Stimulated activated CD4-positive, alpha-beta T cell treated with anti-CD3 and anti-CD28 coated beads, Interleukin-12 subunit alpha, Interleukin-12 subunit beta, amount 100 ng/mL, for 24 hours (primary cell): ENCODE measurements around the gene PEX7.
"Not testable (repeated sequence)": the region's sequence is repeated elsewhere in the genome, so short reads cannot be mapped to it uniquely, and the experiment has no call there.

ENCODE experiments used
- DNase-seq, 2 experiments: peaks; one replicate each; pipeline ENCODE4 v3.0.0-alpha.2; 2020; ENCODE audit warnings: low read depth in 2 of 2

The PEX7 gene

GRCh38 chr6:136790411-136791295, 31.7 kb upstream of the PEX7 start:
- DNase-seq: no peak

- DNase-seq: peak in 1 of 2 experiments; percentile 35
Measured at GRCh38 chr6:136791296-136792094, 30.9 kb upstream of the PEX7 start.

GRCh38 chr6:136792095-136792409, 30.3 kb upstream of the PEX7 start:
- DNase-seq: no peak

GRCh38 chr6:136792410-136793262, 29.8 kb upstream of the PEX7 start, which contains the start of gene MAP3K5:
Gene MAP3K5 (minus strand): TSS chr6:136792477. CDS start chr6:136792157, 320 bp downstream.
- DNase-seq: peak; percentile 83 to 94

- DNase-seq: no peak
Measured at GRCh38 chr6:136793363-136793762, 29.0 kb upstream of the PEX7 start.

GRCh38 chr6:136795386-136795785, 27.0 kb upstream of the PEX7 start:
- no peak for DNase-seq

GRCh38 chr6:136795996-136796395, 26.4 kb upstream of the PEX7 start:
- DNase-seq: no peak

GRCh38 chr6:136798044-136798443, 24.3 kb upstream of the PEX7 start:
- no peak for DNase-seq

- no peak for DNase-seq
Measured at GRCh38 chr6:136801581-136801980, 20.8 kb upstream of the PEX7 start.

- DNase-seq: no peak
Measured at GRCh38 chr6:136803608-136804007, 18.8 kb upstream of the PEX7 start.

- no peak for DNase-seq
Measured at GRCh38 chr6:136809091-136809860, 13.1 kb upstream of the PEX7 start.

GRCh38 chr6:136811272-136811671, 11.1 kb upstream of the PEX7 start:
- no peak for DNase-seq

- no peak for DNase-seq
Measured at GRCh38 chr6:136812174-136812573, 10.2 kb upstream of the PEX7 start.

GRCh38 chr6:136815608-136816007, 6.8 kb upstream of the PEX7 start:
- not testable (repeated sequence) for DNase-seq

- DNase-seq: no peak
Measured at GRCh38 chr6:136816656-136817055, 5.7 kb upstream of the PEX7 start.

- no peak for DNase-seq
Measured at GRCh38 chr6:136820561-136820960, 1.8 kb upstream of the PEX7 start.

- peak; percentile 16 to 17 for DNase-seq
Measured at GRCh38 chr6:136822046-136822375, 381 bp upstream of the PEX7 start.

- no peak for DNase-seq
Measured at GRCh38 chr6:136823128-136823660, 802 bp downstream of the PEX7 start.

- DNase-seq: no peak
Measured at GRCh38 chr6:136826216-136826615, 3.8 kb downstream of the PEX7 start.

GRCh38 chr6:136831873-136832562, 9.6 kb downstream of the PEX7 start:
- no peak for DNase-seq
